Thyroid gland (tissue), 4 donors: ENCODE results near the gene DRC3. TPM values are rescaled to one million over a fixed set of nuclear protein-coding genes. Genes with fewer than 3 reads are reported as not detected.
A peak's percentile ranks its signal among the peaks of the same experiment; 100 is the strongest.

ENCODE experiments used
- DNase-seq, 2 donors: peaks; one replicate each; pipeline ENCODE4 v3.0.0-alpha.2; 2019
- H3K27ac ChIP-seq, 3 donors: fragments of 200-600 bp; sonication (generic); 1 replicate in 2 of 3; 2 replicates in 1 of 3; pipeline ENCODE4 v1.5.1; 2016 to 2019; ENCODE audit warnings: mild to moderate bottlenecking in 1 of 3, moderate library complexity in 1 of 3
- H3K27me3 ChIP-seq: fragments of 200-600 bp; sonication (generic); one replicate; pipeline ENCODE4 v1.5.1; 2019
- H3K36me3 ChIP-seq, 2 donors: fragments of 200-600 bp; sonication (generic); one replicate each; pipeline ENCODE4 v1.5.1; 2016 to 2019
- H3K4me1 ChIP-seq, 2 donors: fragments of 200-600 bp; sonication (generic); one replicate each; pipeline ENCODE4 v1.5.1; 2017 to 2019
- H3K4me3 ChIP-seq, 3 donors: fragments of 200-600 bp; sonication (generic); replicated peaks in 1 of 3; 1 replicate in 2 of 3; 2 replicates in 1 of 3; pipeline ENCODE4 v1.5.1; 2016; ENCODE audit warnings: mild to moderate bottlenecking in 1 of 3
- H3K9me3 ChIP-seq: fragments of 200-600 bp; sonication (generic); one replicate; pipeline ENCODE4 v1.5.1; 2017
- POLR2A ChIP-seq, 2 donors: fragments of 450-650 bp; IDR thresholded peaks; one replicate each; pipeline ENCODE4 v1.6.1; 2017; ENCODE audit warnings: antibody characterized with exemption in 2 of 2, mild to moderate bottlenecking in 2 of 2, moderate library complexity in 1 of 2
- WGBS, 2 donors: methylation state at CpG; one replicate each; pipeline ENCODE4 v1.1.5; 2017; 5-methylcytosine and 5-hydroxymethylcytosine counted together
- intact Hi-C: fragments of 100-400 bp; cut with DNase I; formaldehyde crosslinking; loops from one replicate; pipeline ENCODE4 v1.15.1; 2023
- total RNA-seq, 4 donors: library from RNA; depleted of rRNA; stranded (reverse); fragments of >200 nt; gene quantifications; one replicate each; pipeline ENCODE4 v1.2.3, GENCODE V29; 2016
- TF ChIP-seq, protein P1 (sequence below), 6 experiments: fragments of 200-600 bp in 3 of 6; fragments of 450-650 bp in 3 of 6; sonication (generic) in 3 of 6; IDR thresholded peaks; one replicate each; pipeline ENCODE4 v1.5.1; 2016 to 2019; ENCODE audit warnings: antibody characterized with exemption in 6 of 6, mild to moderate bottlenecking in 2 of 6, inconsistent platforms in 1 of 6, moderate library complexity in 1 of 6

Gene DRC3
- total RNA-seq, 4 donors from 2014 or later, result 18.5 to 28.7 (median 23.4) TPM

- no peak for DNase-seq
- intact Hi-C loops, result no loop called here
- WGBS, 2 donors, result 40 to 41% methylated on average over 7 of the region's 7 CpGs
- Histone ChIP-seq H3K9me3 (no peaks in the 10 kb centered on the region), H3K4me1 (peaks cover 39 to 48% of the 10 kb centered on the region in 2 donors), H3K36me3 (no peaks in the 10 kb centered on the region), H3K4me3 (no peak overlapping the region), H3K27me3 (no peaks in the 10 kb centered on the region), H3K27ac (peak overlapping the region; percentile 44 to 82 (median 68))
- TF ChIP-seq, protein P1, sequence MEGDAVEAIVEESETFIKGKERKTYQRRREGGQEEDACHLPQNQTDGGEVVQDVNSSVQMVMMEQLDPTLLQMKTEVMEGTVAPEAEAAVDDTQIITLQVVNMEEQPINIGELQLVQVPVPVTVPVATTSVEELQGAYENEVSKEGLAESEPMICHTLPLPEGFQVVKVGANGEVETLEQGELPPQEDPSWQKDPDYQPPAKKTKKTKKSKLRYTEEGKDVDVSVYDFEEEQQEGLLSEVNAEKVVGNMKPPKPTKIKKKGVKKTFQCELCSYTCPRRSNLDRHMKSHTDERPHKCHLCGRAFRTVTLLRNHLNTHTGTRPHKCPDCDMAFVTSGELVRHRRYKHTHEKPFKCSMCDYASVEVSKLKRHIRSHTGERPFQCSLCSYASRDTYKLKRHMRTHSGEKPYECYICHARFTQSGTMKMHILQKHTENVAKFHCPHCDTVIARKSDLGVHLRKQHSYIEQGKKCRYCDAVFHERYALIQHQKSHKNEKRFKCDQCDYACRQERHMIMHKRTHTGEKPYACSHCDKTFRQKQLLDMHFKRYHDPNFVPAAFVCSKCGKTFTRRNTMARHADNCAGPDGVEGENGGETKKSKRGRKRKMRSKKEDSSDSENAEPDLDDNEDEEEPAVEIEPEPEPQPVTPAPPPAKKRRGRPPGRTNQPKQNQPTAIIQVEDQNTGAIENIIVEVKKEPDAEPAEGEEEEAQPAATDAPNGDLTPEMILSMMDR (IDR thresholded peaks at IDR 0.05), result no peak
- TF ChIP-seq POLR2A (IDR thresholded peaks at IDR 0.05), result no peak
Observed at GRCh38 chr17:17959520-17960361, 12.9 kb upstream of the DRC3 start.

DNA sequence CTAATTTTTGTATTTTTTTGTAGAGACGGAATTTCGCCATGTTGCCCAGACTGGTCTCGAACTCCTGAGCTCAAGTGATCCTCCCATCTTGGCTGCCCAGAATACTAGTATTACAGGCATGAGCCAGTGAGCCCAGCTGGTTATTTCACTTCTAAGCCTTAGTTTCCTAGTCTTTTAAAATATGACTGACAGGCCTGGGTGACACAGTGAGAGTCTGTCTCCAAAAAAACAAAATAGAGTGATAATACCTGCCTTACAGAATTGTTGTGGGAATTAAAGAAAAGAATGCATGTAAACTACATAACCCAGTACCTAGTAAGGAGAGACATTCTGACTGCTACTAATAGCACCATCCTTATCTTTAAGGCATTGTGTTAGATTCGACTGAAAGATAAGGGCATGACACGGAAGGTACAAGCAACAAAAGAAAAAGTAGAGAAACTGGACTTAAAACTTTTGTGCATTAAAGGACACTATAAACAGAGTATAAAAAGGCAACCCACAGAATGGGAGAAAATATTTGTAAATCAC is 12.1 kb upstream of the DRC3 start:
- H3K9me3 ChIP-seq, result no peaks in the 10 kb centered on the region
- 73 to 80% methylated on average over 5 of the region's 5 CpGs for WGBS, 2 donors
- intact Hi-C loops, result no loop called here
- no peak for TF ChIP-seq POLR2A (IDR thresholded peaks at IDR 0.05)
- TF ChIP-seq, protein P1 (IDR thresholded peaks at IDR 0.05), result no peak
- H3K4me3 ChIP-seq, result no peak overlapping the region
- H3K27me3 ChIP-seq, result no peaks in the 10 kb centered on the region
- DNase-seq, result no peak
- H3K36me3 ChIP-seq, result no peaks in the 10 kb centered on the region
- peak overlapping the region; percentile 44 to 82 (median 68) for H3K27ac ChIP-seq
- peaks cover 45 to 56% of the 10 kb centered on the region in 2 donors for H3K4me1 ChIP-seq

- 73 to 82% methylated on average over 4 of the region's 4 CpGs for WGBS, 2 donors
Observed at GRCh38 chr17:17963066-17963465, 9.6 kb upstream of the DRC3 start.

DNA sequence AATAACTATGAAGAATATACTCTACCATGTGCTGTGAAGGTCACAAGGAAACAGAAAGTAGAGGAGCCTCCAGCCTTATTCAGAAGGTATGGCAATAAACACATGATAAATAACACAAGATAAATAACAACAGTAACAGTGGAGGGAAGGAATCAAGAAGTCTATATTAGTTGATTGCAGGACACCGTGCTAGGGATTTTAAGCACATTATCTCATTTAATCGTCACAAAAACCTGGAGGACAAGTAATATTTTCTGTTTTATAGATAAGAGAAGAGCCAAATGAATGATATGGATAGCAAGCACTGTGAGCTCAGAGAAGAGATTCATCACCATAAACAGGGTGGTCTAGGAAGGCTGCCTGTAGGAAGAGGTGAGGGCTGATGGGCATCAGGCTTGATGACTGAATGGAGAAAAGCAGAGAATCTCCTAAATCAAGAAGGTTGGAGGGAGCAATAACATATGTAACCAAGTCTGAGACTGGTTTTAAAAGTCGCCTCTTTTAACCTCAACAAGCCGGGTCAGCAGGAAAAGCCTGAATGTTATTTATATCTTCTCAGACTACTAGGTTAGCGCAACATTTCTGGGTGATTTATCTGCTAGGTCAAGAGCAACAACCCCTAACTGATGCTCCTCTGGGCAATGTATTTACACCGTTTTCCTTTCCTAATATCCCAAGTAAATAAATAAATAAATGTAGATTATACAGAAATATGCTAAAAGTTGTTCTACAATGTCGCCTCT is 8.8 kb upstream of the DRC3 start:
- no peak for TF ChIP-seq POLR2A (IDR thresholded peaks at IDR 0.05)
- TF ChIP-seq, protein P1 (IDR thresholded peaks at IDR 0.05), result no peak
- Histone ChIP-seq H3K27ac (no peak overlapping the region), H3K9me3 (no peaks in the 10 kb centered on the region), H3K4me3 (no peak overlapping the region), H3K27me3 (no peaks in the 10 kb centered on the region), H3K36me3 (no peaks in the 10 kb centered on the region), H3K4me1 (peaks cover 33 to 41% of the 10 kb centered on the region in 2 donors)
- no peak for DNase-seq
- WGBS, 2 donors, result 84 to 88% methylated on average over 7 of the region's 7 CpGs
- intact Hi-C loops, result no loop called here

More at GRCh38 chr17:17963066-17963465, 9.6 kb upstream of the DRC3 start:
- TF ChIP-seq POLR2A (IDR thresholded peaks at IDR 0.05), result no peak
- TF ChIP-seq, protein P1 (IDR thresholded peaks at IDR 0.05), result no peak
- no peaks in the 10 kb centered on the region for H3K27me3 ChIP-seq
- no peaks in the 10 kb centered on the region for H3K36me3 ChIP-seq
- no peaks in the 10 kb centered on the region for H3K9me3 ChIP-seq
- peaks cover 38 to 46% of the 10 kb centered on the region in 2 donors for H3K4me1 ChIP-seq
- no peak for DNase-seq
- intact Hi-C loops, result no loop called here
- no peak overlapping the region for H3K27ac ChIP-seq
- no peak overlapping the region for H3K4me3 ChIP-seq
